T-helper 2 cell treated with Interferon-gamma antibody and Interleukin-4, amounts not matched to agents 5 μg/mL and 100 μg/mL, for 36 hours (primary cell): ENCODE measurements around the gene GRM7.

ENCODE experiments used
- DNase-seq: peaks from one replicate; pipeline ENCODE4 v3.0.0; 2021; ENCODE audit warnings: low spot score
- H3K27ac Mint-ChIP-seq: one replicate; pipeline ENCODE4 v1.8.0; 2021; ENCODE audit warnings: mild to moderate bottlenecking, mixed read lengths
- H3K27me3 Mint-ChIP-seq: one replicate; pipeline ENCODE4 v1.8.0; 2021; ENCODE audit warnings: low read depth, mixed read lengths
- H3K36me3 Mint-ChIP-seq: one replicate; pipeline ENCODE4 v1.8.0; 2021; ENCODE audit warnings: low read depth, mixed read lengths
- H3K4me1 Mint-ChIP-seq: one replicate; pipeline ENCODE4 v1.8.0; 2021; ENCODE audit warnings: low read depth, mixed read lengths
- H3K4me3 Mint-ChIP-seq: one replicate; pipeline ENCODE4 v1.8.0; 2022; ENCODE audit warnings: mild to moderate bottlenecking, moderate library complexity, mixed read lengths
- H3K9me3 Mint-ChIP-seq: one replicate; pipeline ENCODE4 v1.8.0; 2021; ENCODE audit warnings: mixed read lengths

The GRM7 gene

GRCh38 chr3:7203969-7204847 lies 343.3 kb downstream of the GRM7 start:
- Mint-ChIP-seq H3K4me3 (no peak overlapping the region), H3K4me1 (no peaks in the 10 kb centered on the region), H3K36me3 (no peaks in the 10 kb centered on the region), H3K9me3 (peaks cover 7% of the 10 kb centered on the region), H3K27ac (no peak overlapping the region), H3K27me3 (no peaks in the 10 kb centered on the region)
- no peak for DNase-seq

- Mint-ChIP-seq H3K36me3 (no peaks in the 10 kb centered on the region), H3K9me3 (peaks cover 7% of the 10 kb centered on the region), H3K27ac (no peak overlapping the region), H3K27me3 (no peaks in the 10 kb centered on the region), H3K4me3 (no peak overlapping the region), H3K4me1 (no peaks in the 10 kb centered on the region)
- DNase-seq, result no peak
Observed at GRCh38 chr3:7204848-7205156, 343.9 kb downstream of the GRM7 start.

GRCh38 chr3:7205535-7205934 lies 344.6 kb downstream of the GRM7 start:
- H3K9me3 Mint-ChIP-seq, result peaks cover 7% of the 10 kb centered on the region
- H3K36me3 Mint-ChIP-seq, result no peaks in the 10 kb centered on the region
- H3K4me3 Mint-ChIP-seq, result no peak overlapping the region
- no peak overlapping the region for H3K27ac Mint-ChIP-seq
- DNase-seq, result no peak
- H3K4me1 Mint-ChIP-seq, result no peaks in the 10 kb centered on the region
- no peaks in the 10 kb centered on the region for H3K27me3 Mint-ChIP-seq

- Mint-ChIP-seq H3K4me3 (no peak overlapping the region), H3K27me3 (no peaks in the 10 kb centered on the region), H3K36me3 (no peaks in the 10 kb centered on the region), H3K4me1 (no peaks in the 10 kb centered on the region), H3K9me3 (peaks cover 7% of the 10 kb centered on the region), H3K27ac (no peak overlapping the region)
- no peak for DNase-seq
Observed at GRCh38 chr3:7205962-7206361, 345.0 kb downstream of the GRM7 start.

DNA sequence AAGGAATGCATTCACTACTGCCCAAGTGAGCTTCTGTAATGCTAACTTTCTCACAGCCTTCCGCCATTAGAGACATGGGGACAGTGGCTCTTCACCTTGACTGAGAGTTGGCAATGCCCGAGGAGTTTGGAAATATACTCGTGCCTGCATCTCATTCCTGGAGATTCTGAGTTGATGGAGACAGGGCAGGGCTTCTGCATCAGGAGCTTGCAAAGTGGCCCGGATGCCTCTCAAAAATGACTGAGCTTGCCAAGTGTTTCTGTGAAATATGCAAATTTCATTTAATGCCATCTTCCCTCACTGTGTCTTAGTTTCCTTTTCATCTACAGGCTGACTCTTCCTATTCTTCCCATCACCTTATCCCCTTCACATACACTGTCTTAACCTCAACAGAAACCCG lies 346.2 kb downstream of the GRM7 start:
- Mint-ChIP-seq H3K27ac (no peak overlapping the region), H3K36me3 (no peaks in the 10 kb centered on the region), H3K4me1 (no peaks in the 10 kb centered on the region), H3K4me3 (no peak overlapping the region), H3K27me3 (no peaks in the 10 kb centered on the region), H3K9me3 (peaks cover 11% of the 10 kb centered on the region)
- DNase-seq, result no peak

DNA sequence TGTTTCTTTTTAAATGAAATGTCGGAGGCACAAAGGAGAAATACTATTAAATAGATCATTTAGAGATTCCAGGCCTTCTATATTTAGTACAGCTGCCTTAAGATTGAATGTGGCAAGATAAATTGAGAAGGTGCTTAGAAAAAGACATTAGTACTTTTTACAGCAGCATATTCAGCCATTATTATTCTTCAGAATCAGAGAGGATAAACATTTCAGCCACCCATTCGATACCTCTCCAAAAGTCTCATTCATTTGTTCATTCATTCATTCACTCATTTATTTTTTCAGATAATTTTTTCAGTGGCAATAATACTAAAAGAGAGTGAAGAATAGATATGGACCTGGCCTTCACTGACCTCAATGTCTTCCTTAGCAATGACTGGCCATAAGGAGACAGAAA lies 347.0 kb downstream of the GRM7 start:
- H3K36me3 Mint-ChIP-seq, result no peaks in the 10 kb centered on the region
- H3K4me1 Mint-ChIP-seq, result no peaks in the 10 kb centered on the region
- peaks cover 14% of the 10 kb centered on the region for H3K9me3 Mint-ChIP-seq
- no peak overlapping the region for H3K4me3 Mint-ChIP-seq
- H3K27ac Mint-ChIP-seq, result no peak overlapping the region
- no peaks in the 10 kb centered on the region for H3K27me3 Mint-ChIP-seq
- no peak for DNase-seq

DNA sequence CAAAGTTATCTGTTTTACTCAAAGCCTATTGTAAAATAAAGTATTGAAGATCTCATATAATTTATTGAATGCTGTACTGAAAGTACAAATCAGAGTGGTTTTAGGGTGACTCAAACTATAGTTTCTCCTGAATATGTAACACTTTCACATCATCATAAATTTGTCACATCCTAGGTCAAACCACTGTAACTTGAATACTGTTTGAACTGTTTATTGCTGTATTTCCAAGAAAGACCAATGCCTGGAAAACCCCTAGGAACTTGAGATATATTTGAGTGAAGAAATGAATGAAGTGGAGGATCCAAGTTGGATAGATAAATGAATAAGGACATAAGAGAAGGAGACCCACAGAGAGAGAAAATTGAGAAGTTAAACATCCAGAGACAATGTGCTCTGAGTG lies 348.2 kb downstream of the GRM7 start:
- no peak overlapping the region for H3K4me3 Mint-ChIP-seq
- no peak overlapping the region for H3K27ac Mint-ChIP-seq
- DNase-seq, result no peak
- peaks cover 14% of the 10 kb centered on the region for H3K9me3 Mint-ChIP-seq
- H3K4me1 Mint-ChIP-seq, result no peaks in the 10 kb centered on the region
- H3K27me3 Mint-ChIP-seq, result no peaks in the 10 kb centered on the region
- H3K36me3 Mint-ChIP-seq, result no peaks in the 10 kb centered on the region

- Mint-ChIP-seq H3K9me3 (peaks cover 7% of the 10 kb centered on the region), H3K36me3 (no peaks in the 10 kb centered on the region), H3K4me3 (no peak overlapping the region), H3K27me3 (no peaks in the 10 kb centered on the region), H3K27ac (no peak overlapping the region), H3K4me1 (no peaks in the 10 kb centered on the region)
- DNase-seq, result no peak
Observed at GRCh38 chr3:7211740-7212139, 350.8 kb downstream of the GRM7 start.

DNA sequence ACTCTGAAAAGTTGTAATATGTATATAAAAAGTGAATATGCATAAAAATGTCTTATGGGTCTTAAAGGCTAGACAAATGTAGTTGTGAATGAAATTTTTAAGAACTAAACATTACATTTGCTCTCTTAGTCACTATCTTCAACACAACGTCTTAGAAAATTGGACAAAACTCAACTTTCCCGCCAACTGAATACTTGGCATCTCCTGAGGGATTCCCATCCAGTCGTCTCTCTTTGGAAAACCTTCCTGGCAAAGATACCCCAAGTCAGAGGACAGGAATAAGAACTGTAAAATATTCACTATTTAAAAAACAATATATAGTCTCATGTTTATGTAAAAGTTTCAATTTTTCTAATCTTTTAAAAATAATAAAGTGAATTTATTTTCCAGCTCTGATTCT lies 354.8 kb downstream of the GRM7 start:
- H3K36me3 Mint-ChIP-seq, result no peaks in the 10 kb centered on the region
- H3K9me3 Mint-ChIP-seq, result peaks cover 7% of the 10 kb centered on the region
- DNase-seq, result no peak
- H3K4me3 Mint-ChIP-seq, result no peak overlapping the region
- H3K4me1 Mint-ChIP-seq, result no peaks in the 10 kb centered on the region
- no peak overlapping the region for H3K27ac Mint-ChIP-seq
- H3K27me3 Mint-ChIP-seq, result no peaks in the 10 kb centered on the region

DNA sequence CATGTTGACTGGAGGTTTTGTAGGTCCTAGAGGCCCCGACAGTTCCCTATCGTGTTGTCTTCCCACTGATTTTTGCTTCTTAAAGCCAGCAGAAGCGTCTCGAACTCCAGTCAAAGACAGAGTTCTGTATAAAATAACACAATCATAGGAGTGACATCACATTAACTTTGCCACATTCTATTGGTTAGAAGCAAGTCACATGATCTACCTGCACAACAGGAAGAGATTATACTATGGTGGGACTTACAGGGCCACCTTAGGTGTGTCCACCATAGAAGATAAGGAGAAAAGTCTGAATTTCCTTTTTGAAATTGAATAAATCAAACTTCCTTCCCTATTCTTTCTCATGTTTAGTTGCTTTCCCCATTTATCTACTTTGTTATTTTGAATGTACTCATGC lies 365.5 kb downstream of the GRM7 start:
- Mint-ChIP-seq H3K27me3 (no peaks in the 10 kb centered on the region), H3K36me3 (no peaks in the 10 kb centered on the region), H3K27ac (no peak overlapping the region), H3K9me3 (peaks cover 8% of the 10 kb centered on the region), H3K4me3 (no peak overlapping the region), H3K4me1 (no peaks in the 10 kb centered on the region)
- no peak for DNase-seq

- H3K4me1 Mint-ChIP-seq, result no peaks in the 10 kb centered on the region
- H3K9me3 Mint-ChIP-seq, result peaks cover 12% of the 10 kb centered on the region
- no peaks in the 10 kb centered on the region for H3K27me3 Mint-ChIP-seq
- no peak overlapping the region for H3K27ac Mint-ChIP-seq
- H3K4me3 Mint-ChIP-seq, result no peak overlapping the region
- no peaks in the 10 kb centered on the region for H3K36me3 Mint-ChIP-seq
- DNase-seq, result no peak
Observed at GRCh38 chr3:7238565-7239295, 377.8 kb downstream of the GRM7 start.

GRCh38 chr3:7241584-7242302 lies 380.8 kb downstream of the GRM7 start:
- H3K4me1 Mint-ChIP-seq, result no peaks in the 10 kb centered on the region
- no peak overlapping the region for H3K27ac Mint-ChIP-seq
- no peaks in the 10 kb centered on the region for H3K27me3 Mint-ChIP-seq
- DNase-seq, result no peak
- no peak overlapping the region for H3K4me3 Mint-ChIP-seq
- no peaks in the 10 kb centered on the region for H3K36me3 Mint-ChIP-seq
- H3K9me3 Mint-ChIP-seq, result peaks cover 4% of the 10 kb centered on the region

DNA sequence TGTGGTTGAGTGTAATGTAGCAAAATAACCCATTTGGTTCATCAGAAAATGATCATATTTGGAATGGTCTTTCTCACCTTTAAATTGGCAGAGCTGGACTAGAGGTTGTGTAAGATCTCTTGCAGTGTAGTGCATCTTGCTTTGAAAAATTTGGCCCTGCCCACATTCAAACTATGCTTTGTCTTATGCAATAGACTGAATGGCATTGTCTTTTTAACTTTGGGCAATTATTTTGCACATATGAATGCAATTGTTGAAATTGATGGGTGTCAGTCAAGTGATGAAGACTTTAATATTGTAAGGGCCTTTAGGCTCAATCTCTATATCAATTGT lies 381.4 kb downstream of the GRM7 start:
- H3K36me3 Mint-ChIP-seq, result no peaks in the 10 kb centered on the region
- H3K4me3 Mint-ChIP-seq, result no peak overlapping the region
- no peaks in the 10 kb centered on the region for H3K4me1 Mint-ChIP-seq
- no peak overlapping the region for H3K27ac Mint-ChIP-seq
- DNase-seq, result no peak
- peaks cover 3% of the 10 kb centered on the region for H3K9me3 Mint-ChIP-seq
- no peaks in the 10 kb centered on the region for H3K27me3 Mint-ChIP-seq

GRCh38 chr3:7249493-7250076 lies 388.7 kb downstream of the GRM7 start:
- Mint-ChIP-seq H3K4me3 (no peak overlapping the region), H3K36me3 (no peaks in the 10 kb centered on the region), H3K27ac (no peak overlapping the region), H3K27me3 (no peaks in the 10 kb centered on the region), H3K9me3 (peaks cover 5% of the 10 kb centered on the region), H3K4me1 (no peaks in the 10 kb centered on the region)
- DNase-seq, result no peak
